Subcutaneous adipose tissue (tissue), 4 donors: ENCODE measurements around the gene CDKN2B-AS1. TPM values are rescaled to one million over a fixed set of nuclear protein-coding genes. Genes with fewer than 3 reads are reported as not detected.

Source experiments
- total RNA-seq, 4 donors: library from RNA; depleted of rRNA; stranded (reverse); fragments of >200 nt; gene quantifications; one replicate each; pipeline ENCODE4 v1.1.0, GENCODE V29; 2016
- TF ChIP-seq, protein P1 (sequence below): fragments of 450-650 bp; IDR thresholded peaks from one replicate; pipeline ENCODE4 v1.5.1; 2016; ENCODE audit warnings: low read depth, mild to moderate bottlenecking, control low read depth, antibody characterized with exemption, moderate library complexity

The CDKN2B-AS1 gene
- total RNA-seq, 4 donors from 2014 or later: 6.1 TPM; not detected in 3

DNA sequence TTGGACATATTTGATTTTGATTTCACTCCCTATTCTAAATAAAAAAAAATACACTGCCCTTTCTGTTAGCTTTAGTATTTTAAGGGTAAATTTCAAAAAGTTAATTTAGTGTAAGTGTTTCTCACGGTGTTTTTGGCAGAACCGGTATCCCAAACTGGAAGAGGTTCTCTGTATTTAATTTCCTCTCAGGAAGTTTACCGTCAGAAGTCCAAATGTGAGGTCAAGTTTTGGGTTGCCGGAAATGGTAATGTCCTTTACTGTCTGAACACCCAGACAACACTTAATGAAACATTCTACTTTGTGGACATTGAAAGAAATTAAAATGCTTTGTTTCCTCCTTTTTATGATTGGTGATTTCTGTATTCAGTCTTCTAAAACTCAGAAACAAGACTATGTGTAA lies 163.2 kb downstream of the CDKN2B-AS1 start:
- TF ChIP-seq, protein P1, sequence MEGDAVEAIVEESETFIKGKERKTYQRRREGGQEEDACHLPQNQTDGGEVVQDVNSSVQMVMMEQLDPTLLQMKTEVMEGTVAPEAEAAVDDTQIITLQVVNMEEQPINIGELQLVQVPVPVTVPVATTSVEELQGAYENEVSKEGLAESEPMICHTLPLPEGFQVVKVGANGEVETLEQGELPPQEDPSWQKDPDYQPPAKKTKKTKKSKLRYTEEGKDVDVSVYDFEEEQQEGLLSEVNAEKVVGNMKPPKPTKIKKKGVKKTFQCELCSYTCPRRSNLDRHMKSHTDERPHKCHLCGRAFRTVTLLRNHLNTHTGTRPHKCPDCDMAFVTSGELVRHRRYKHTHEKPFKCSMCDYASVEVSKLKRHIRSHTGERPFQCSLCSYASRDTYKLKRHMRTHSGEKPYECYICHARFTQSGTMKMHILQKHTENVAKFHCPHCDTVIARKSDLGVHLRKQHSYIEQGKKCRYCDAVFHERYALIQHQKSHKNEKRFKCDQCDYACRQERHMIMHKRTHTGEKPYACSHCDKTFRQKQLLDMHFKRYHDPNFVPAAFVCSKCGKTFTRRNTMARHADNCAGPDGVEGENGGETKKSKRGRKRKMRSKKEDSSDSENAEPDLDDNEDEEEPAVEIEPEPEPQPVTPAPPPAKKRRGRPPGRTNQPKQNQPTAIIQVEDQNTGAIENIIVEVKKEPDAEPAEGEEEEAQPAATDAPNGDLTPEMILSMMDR: no peak

DNA sequence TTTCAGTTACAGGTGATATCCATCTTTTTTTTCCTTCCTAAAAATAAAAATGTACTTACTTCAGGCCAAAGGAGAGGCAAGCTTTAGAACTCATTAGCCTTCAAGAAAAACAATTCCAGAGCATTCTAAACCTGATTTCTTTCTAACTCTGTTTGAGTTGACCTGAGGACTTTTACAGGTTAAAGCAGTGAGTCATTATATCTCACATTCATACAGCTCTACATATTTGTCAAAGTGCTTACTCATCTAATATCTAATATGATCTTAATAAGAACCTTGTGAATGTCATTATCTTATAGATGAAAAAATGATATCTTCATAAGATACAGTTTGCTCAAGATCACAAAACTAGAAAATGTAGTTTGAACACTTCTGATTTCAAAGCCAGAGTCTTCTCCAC lies 163.7 kb downstream of the CDKN2B-AS1 start:
- TF ChIP-seq, protein P1: no peak

DNA sequence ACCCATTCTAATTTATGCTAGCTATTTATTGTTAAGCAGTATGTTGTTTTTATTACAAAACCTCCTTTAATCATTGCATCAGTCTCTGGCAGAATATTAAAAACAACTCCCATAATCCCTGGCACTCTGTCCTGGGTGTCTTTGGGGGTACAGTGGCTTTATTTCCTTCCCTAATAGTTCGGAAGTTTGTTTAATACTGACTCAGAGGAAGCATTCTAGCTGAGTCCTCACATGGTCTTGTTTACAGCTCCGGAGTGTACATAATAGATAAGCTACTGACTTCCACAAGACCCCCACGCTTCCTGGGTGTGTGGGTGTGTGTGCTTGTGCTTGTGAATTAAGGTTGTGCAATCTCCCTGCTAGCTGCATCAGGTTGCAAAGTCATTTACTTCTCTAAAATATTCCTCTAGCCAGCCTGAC lies 164.3 kb downstream of the CDKN2B-AS1 start:
- TF ChIP-seq, protein P1: no peak

DNA sequence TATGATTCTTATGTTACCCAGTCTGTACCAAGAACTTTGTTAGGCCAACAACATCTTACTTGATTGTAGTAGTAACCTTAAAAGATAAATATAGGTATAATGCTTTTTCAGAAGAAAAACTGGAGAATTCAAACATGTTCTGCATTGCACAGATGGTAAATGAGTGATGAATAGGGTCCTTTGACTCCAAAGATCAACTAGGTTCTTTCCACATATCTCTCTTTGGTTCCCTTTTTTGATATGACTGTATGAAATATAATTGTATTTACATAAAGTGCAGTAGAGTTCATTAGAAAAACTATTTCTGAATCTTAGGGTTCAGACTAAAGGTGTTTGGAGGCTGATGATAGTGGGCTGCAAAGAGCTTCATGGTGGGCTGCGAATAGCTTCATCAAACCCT lies 165.0 kb downstream of the CDKN2B-AS1 start:
- TF ChIP-seq, protein P1: no peak

DNA sequence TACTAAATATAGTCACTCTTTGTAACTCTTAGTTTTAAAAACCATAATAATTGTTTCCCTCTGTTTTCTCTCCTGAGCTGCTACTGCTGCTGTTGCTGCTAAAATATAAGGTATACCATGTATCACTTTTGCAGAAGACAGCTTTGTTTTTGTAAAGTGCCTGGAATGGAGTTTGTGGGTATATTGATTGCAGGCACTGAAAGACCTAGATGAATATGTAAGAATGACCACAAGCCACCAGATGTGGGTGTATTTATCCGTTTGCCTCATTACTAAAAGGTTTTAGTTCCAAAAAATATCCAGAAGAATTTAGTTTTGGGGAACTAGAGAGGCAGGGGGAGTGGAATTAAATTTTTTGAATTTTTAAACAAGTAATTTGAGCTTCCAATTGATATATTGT lies 165.6 kb downstream of the CDKN2B-AS1 start:
- TF ChIP-seq, protein P1: no peak

DNA sequence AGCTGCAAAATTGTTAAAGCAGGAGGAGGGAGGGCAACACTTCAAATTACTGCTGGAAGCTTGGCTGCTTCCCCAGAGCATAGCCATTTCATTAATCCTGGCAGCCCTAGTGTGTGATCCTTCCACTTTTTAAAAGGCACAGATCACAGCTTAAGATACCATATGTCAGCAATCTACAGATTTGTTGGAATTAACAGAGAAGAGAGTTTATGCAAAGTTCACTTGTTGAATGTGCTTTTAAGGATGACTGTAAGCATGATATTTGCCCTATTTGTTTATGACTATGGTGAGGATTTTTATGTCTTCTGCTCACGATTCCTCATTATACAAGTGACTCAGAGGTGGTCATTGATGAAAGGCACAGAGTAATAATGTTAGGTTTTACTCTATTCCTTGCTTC lies 170.6 kb downstream of the CDKN2B-AS1 start:
- TF ChIP-seq, protein P1: no peak

DNA sequence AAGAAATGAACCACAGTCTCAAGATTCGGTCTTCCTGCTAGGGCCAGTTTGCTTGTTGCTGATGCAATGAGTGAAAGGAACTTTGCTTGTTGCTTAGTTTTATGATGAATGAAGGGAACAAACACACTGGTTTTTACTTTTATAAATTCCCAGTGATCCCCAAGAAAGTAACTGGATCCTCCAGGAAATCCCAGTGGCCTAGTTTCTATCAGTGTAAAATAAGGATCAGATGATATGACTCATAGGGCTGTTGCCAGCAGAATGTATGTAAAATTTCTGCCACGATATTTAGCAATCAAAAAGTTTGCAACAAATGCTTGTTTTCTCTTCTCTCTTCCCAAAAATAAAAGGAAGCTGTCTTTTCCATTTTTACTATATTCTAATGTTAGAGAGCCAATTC lies 174.7 kb downstream of the CDKN2B-AS1 start:
- TF ChIP-seq, protein P1: no peak
